GM12878 (cell line): ENCODE results near the gene AEBP1.

Experiments used
- CREB1 ChIP-seq: IDR thresholded peaks from 2 replicates; pipeline ENCODE4 v1.6.1; 2012; ENCODE audit warnings: low read depth, mild to moderate bottlenecking, inconsistent platforms
- IKZF2 ChIP-seq, 2 experiments: fragments of 450-650 bp; IDR thresholded peaks; 2 replicates each; pipeline ENCODE4 v1.6.1; 2017; ENCODE audit warnings: mild to moderate bottlenecking in 2 of 2, moderate library complexity in 2 of 2
- MTA3 ChIP-seq: IDR thresholded peaks from 2 replicates; pipeline ENCODE4 v1.6.1; 2012; ENCODE audit warnings: low read length, inconsistent platforms, borderline replicate concordance
- NFYB ChIP-seq: IDR thresholded peaks from 2 replicates; pipeline ENCODE4 v1.6.1; 2011; ENCODE audit warnings: low read depth, mild to moderate bottlenecking, low read length, improper control_type of control experiment, moderate library complexity; ENCODE audit not compliant: insufficient read depth
- NRF1 ChIP-seq: conservative IDR thresholded peaks from 2 replicates; pipeline ENCODE4 v1.6.1; 2011; ENCODE audit warnings: mild to moderate bottlenecking, low read depth, low read length, improper control_type of control experiment
- POLR2A ChIP-seq: IDR thresholded peaks from 2 replicates; pipeline ENCODE4 v1.6.1; 2011; ENCODE audit warnings: low read depth, mild to moderate bottlenecking, low read length
- RBBP5 ChIP-seq: fragments of 200-600 bp; sonication (generic); conservative IDR thresholded peaks from 2 replicates; pipeline ENCODE4 v1.6.1; 2016
- TAF1 ChIP-seq: IDR thresholded peaks from 2 replicates; pipeline ENCODE4 v1.6.1; 2011; ENCODE audit warnings: mild to moderate bottlenecking, low read depth, low read length, borderline replicate concordance
- ZSCAN29 ChIP-seq: fragments of 450-650 bp; IDR thresholded peaks from 2 replicates; pipeline ENCODE4 v1.6.1; 2017; ENCODE audit warnings: mild to moderate bottlenecking, moderate library complexity
- TF ChIP-seq, protein P1 (sequence below): IDR thresholded peaks from 2 replicates; pipeline ENCODE4 v1.6.1; 2011; ENCODE audit warnings: mild to moderate bottlenecking, low read depth, low read length, moderate library complexity; ENCODE audit not compliant: insufficient replicate concordance
- TF ChIP-seq, protein P2 (sequence below): fragments of 450-650 bp; conservative IDR thresholded peaks from 2 replicates; pipeline ENCODE4 v1.6.1; 2017; ENCODE audit warnings: mild to moderate bottlenecking, moderate library complexity

DNA sequence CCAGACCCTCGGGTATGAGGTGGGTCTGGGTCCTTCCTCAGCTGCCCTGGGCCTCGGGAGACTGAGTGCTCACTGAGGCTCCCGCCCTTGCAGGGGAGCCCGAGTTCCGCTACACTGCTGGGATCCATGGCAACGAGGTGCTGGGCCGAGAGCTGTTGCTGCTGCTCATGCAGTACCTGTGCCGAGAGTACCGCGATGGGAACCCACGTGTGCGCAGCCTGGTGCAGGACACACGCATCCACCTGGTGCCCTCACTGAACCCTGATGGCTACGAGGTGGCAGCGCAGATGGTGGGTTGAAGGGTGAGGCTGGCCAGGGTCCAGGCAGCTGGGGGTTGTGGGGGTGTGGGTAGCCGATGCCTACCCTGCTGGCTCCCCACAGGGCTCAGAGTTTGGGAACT lies 7.6 kb downstream of the AEBP1 start:
- TF ChIP-seq, protein P1, sequence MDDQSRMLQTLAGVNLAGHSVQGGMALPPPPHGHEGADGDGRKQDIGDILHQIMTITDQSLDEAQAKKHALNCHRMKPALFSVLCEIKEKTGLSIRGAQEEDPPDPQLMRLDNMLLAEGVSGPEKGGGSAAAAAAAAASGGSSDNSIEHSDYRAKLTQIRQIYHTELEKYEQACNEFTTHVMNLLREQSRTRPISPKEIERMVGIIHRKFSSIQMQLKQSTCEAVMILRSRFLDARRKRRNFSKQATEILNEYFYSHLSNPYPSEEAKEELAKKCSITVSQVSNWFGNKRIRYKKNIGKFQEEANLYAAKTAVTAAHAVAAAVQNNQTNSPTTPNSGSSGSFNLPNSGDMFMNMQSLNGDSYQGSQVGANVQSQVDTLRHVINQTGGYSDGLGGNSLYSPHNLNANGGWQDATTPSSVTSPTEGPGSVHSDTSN, result no peak
- TF ChIP-seq NRF1 (no peak), IKZF2 (IDR thresholded peaks at IDR 0.05) (no peak), NFYB (no peak), TAF1 (no peak), RBBP5 (no peak), MTA3 (no peak), ZSCAN29 (no peak), POLR2A (0 out of 2 replicates have a peak, but pooled peaks have one; percentile 38), CREB1 (no peak)
- TF ChIP-seq, protein P2, sequence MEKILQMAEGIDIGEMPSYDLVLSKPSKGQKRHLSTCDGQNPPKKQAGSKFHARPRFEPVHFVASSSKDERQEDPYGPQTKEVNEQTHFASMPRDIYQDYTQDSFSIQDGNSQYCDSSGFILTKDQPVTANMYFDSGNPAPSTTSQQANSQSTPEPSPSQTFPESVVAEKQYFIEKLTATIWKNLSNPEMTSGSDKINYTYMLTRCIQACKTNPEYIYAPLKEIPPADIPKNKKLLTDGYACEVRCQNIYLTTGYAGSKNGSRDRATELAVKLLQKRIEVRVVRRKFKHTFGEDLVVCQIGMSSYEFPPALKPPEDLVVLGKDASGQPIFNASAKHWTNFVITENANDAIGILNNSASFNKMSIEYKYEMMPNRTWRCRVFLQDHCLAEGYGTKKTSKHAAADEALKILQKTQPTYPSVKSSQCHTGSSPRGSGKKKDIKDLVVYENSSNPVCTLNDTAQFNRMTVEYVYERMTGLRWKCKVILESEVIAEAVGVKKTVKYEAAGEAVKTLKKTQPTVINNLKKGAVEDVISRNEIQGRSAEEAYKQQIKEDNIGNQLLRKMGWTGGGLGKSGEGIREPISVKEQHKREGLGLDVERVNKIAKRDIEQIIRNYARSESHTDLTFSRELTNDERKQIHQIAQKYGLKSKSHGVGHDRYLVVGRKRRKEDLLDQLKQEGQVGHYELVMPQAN, result no peak
